Endothelial cell of umbilical vein (primary cell): ENCODE data around the gene CALR3. TPM values are rescaled to one million over a fixed set of nuclear protein-coding genes. Genes with fewer than 3 reads are reported as not detected.

Source experiments
- BruUV-seq: library from RNA; stranded (reverse); fragments of 400-500 nt; replicated peaks from 2 replicates; lab custom pipeline; 2021; lab: Mats Ljungman, UMichigan
- CTCF ChIA-PET: fragments of 300-600, 350-600 bp; sonication (Branson Sonifier 250); formaldehyde crosslinking; loops from one replicate; lab custom pipeline; 2021; ENCODE audit warnings: antibody characterized with exemption, inconsistent platforms; lab: Charles Lee
- POLR2A ChIA-PET: fragments of 300-600, 350-600 bp; sonication (Branson Sonifier 250); formaldehyde crosslinking; loops from one replicate; lab custom pipeline; 2021; ENCODE audit warnings: antibody characterized with exemption, inconsistent platforms; lab: Charles Lee
- DNase-seq: peaks from one replicate; pipeline ENCODE4 v3.0.0-alpha.2; 2011; ENCODE audit warnings: low read depth, low spot score
- FAIRE-seq: peaks from 2 replicates; lab custom pipeline; 2011; peaks lifted over from hg19 to GRCh38; lab: Jason Lieb, UNC
- H2AFZ ChIP-seq: 2 replicates; pipeline ENCODE4 v1.6.0; 2012; ENCODE audit warnings: low read depth, low read length, control low read depth, inconsistent platforms
- H3K27ac ChIP-seq: 2 replicates; pipeline ENCODE4 v1.5.1; 2011; ENCODE audit warnings: low read depth, mild to moderate bottlenecking, control low read depth, low read length, moderate library complexity; ENCODE audit not compliant: insufficient read depth
- H3K27me3 ChIP-seq, 2 experiments: 2 replicates each; pipeline versions ENCODE4 v1.6.0 to v1.6.1; 2011; ENCODE audit warnings: low read length in 2 of 2, mixed read lengths in 1 of 2; ENCODE audit not compliant: control insufficient read depth in 2 of 2, insufficient read depth in 2 of 2
- H3K36me3 ChIP-seq, 2 experiments: 2 replicates in 1 of 2; 3 replicates in 1 of 2; pipeline ENCODE4 v1.5.1; 2011; ENCODE audit warnings: low read length in 2 of 2, mild to moderate bottlenecking in 1 of 2, moderate library complexity in 1 of 2; ENCODE audit not compliant: control insufficient read depth in 2 of 2, insufficient read depth in 2 of 2; ENCODE audit errors: extremely low read depth in 1 of 2
- H3K4me1 ChIP-seq: 3 replicates; pipeline ENCODE4 v1.5.1; 2011; ENCODE audit warnings: mild to moderate bottlenecking, low read length; ENCODE audit not compliant: control insufficient read depth, insufficient read depth; ENCODE audit errors: extremely low read depth
- H3K4me2 ChIP-seq: 2 replicates; pipeline ENCODE4 v1.6.1; 2011; ENCODE audit warnings: low read length, control low read depth, mixed read lengths; ENCODE audit not compliant: insufficient read depth
- H3K4me3 ChIP-seq, 3 experiments: fragments of 200-600 bp in 1 of 3; sonication (generic), shearing (Covaris generic) in 1 of 3; replicated peaks in 1 of 3; 2 replicates each; pipeline ENCODE4 v1.5.1; 2011 to 2016; ENCODE audit warnings: control low read depth in 3 of 3, low read length in 3 of 3, mild to moderate bottlenecking in 2 of 3, inconsistent platforms in 1 of 3, low read depth in 1 of 3, moderate library complexity in 1 of 3; ENCODE audit not compliant: insufficient read depth in 1 of 3
- H3K79me2 ChIP-seq: 2 replicates; pipeline ENCODE4 v1.6.0; 2012; ENCODE audit warnings: low read length, inconsistent platforms; ENCODE audit not compliant: control insufficient read depth, insufficient read depth
- H3K9ac ChIP-seq: replicated peaks from 2 replicates; pipeline ENCODE3; 2011; ENCODE audit warnings: low read length, control low read depth; ENCODE audit not compliant: insufficient read depth; ENCODE audit errors: extremely low read depth
- H3K9me1 ChIP-seq: replicated peaks from 3 replicates; pipeline ENCODE4 v1.6.0; 2011; ENCODE audit warnings: mild to moderate bottlenecking, low read length; ENCODE audit not compliant: control insufficient read depth, insufficient read depth; ENCODE audit errors: extremely low read depth
- H3K9me3 ChIP-seq: replicated peaks from 2 replicates; pipeline ENCODE4 v1.5.1; 2012; ENCODE audit warnings: low read length, inconsistent platforms; ENCODE audit not compliant: control insufficient read depth, insufficient read depth
- H4K20me1 ChIP-seq: replicated peaks from 2 replicates; pipeline ENCODE3; 2011; ENCODE audit warnings: mild to moderate bottlenecking, low read length; ENCODE audit not compliant: control insufficient read depth, insufficient read depth; ENCODE audit errors: extremely low read depth
- CTCF ChIP-seq, 2 donors: IDR thresholded peaks; 1 replicate in 1 of 2; 2 replicates in 1 of 2; pipeline ENCODE4 v1.5.1; 2011; ENCODE audit warnings: low read length in 2 of 2, mild to moderate bottlenecking in 2 of 2, moderate library complexity in 2 of 2, control low read depth in 1 of 2, inconsistent platforms in 1 of 2, low read depth in 1 of 2; ENCODE audit not compliant: insufficient read depth in 1 of 2; ENCODE audit errors: extremely low read depth in 1 of 2
- EZH2 ChIP-seq: IDR thresholded peaks from 2 replicates; pipeline ENCODE4 v1.6.1; 2012; ENCODE audit warnings: borderline replicate concordance, low read depth, mild to moderate bottlenecking, moderate library complexity, low read length, inconsistent platforms; ENCODE audit not compliant: severe bottlenecking
- FOS ChIP-seq: IDR thresholded peaks from 2 replicates; pipeline ENCODE4 v1.6.1; 2011; ENCODE audit warnings: mild to moderate bottlenecking, low read length, moderate library complexity, borderline replicate concordance; ENCODE audit not compliant: insufficient read depth
- GATA2 ChIP-seq: IDR thresholded peaks from 2 replicates; pipeline ENCODE4 v1.7.0; 2011; ENCODE audit warnings: low read depth, mild to moderate bottlenecking, moderate library complexity, mixed read lengths, low read length; ENCODE audit not compliant: insufficient read length, insufficient read depth
- JUN ChIP-seq: IDR thresholded peaks from 2 replicates; pipeline ENCODE4 v1.6.1; 2011; ENCODE audit warnings: borderline replicate concordance, low read depth; ENCODE audit not compliant: insufficient read length, insufficient read depth
- MAX ChIP-seq: IDR thresholded peaks from 2 replicates; pipeline ENCODE4 v1.6.1; 2011; ENCODE audit not compliant: insufficient read depth, insufficient read length
- MYC ChIP-seq: IDR thresholded peaks from one replicate; pipeline ENCODE4 v1.6.1; 2011; ENCODE audit warnings: mild to moderate bottlenecking, low read depth, low read length
- POLR2A ChIP-seq: IDR thresholded peaks from 2 replicates; pipeline ENCODE4 v1.6.1; 2012; ENCODE audit warnings: low read depth, mild to moderate bottlenecking, control low read depth, low read length
- POLR2AphosphoS5 ChIP-seq: IDR thresholded peaks from 2 replicates; pipeline ENCODE4 v1.6.1; 2012; ENCODE audit warnings: low read depth, mild to moderate bottlenecking, control low read depth, low read length, moderate library complexity; ENCODE audit not compliant: insufficient read depth
- dilution Hi-C: fragments of 300-500 bp; cut with MboI; formaldehyde crosslinking; loops from one replicate; pipeline ENCODE4 v1.15.0; 2019; ENCODE audit warnings: low sequenced_read_pairs; ENCODE audit not compliant: extremely low pct_ligation_motif_present
- intact Hi-C: fragments of 100-400 bp; cut with micrococcal nuclease; formaldehyde crosslinking; loops from one replicate; pipeline ENCODE4 v1.10.0; 2022
- polyA plus RNA-seq, 4 experiments: library from polyadenylated mRNA; depleted of rRNA in 3 of 4; stranded (reverse) in 3 of 4; unstranded in 1 of 4; fragments of >200 nt; gene quantifications; 2 replicates each; pipeline versions ENCODE4 v1.2.1 to v1.2.3, GENCODE V29; 2011 to 2012; ENCODE audit warnings: missing spikeins in 1 of 4
- total RNA-seq: library from RNA; stranded (reverse); gene quantifications from 2 replicates; pipeline ENCODE4 v1.2.3, GENCODE V29; 2021

The CALR3 gene
- total and polyA plus RNA-seq, 2 donors (not counting 3 experiments of a cell fraction or from before 2014, with no cell fraction given): not detected

DNA sequence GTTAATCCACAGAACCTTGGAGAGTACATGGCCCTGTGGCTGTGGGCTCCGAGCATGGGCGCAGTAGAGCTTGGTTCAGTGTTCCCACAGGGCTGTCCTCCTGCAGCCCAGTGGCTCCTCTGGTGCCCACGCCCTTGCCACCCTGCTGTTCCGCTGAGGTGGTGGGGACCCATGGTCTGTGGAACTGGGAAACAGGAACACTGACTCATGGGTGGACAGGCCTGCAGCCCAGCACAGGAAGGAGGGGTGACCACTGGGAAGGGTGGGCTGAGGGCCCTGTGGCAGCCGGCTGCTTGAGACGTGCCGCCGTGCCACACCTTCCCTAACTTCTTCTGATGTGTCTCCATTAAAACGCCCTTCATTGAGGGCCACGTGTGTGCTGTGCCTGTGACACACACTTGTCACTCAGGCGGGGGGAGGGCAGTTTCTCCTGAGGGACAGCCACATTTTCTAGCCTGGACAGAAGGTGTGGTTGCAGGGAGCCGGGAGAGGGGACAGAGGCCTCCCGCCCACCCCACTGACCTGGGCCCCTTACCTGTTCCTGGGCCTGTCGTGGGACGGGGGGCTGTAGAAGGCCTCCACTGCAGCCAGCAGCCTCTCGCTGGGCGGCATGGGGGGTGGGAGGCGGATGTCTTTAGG, 25.1 kb upstream of the CALR3 start:
- H3K27me3 ChIP-seq: no peaks in the 10 kb centered on the region
- H3K4me1 ChIP-seq: no peaks in the 10 kb centered on the region
- H3K9me3 ChIP-seq: no peaks in the 10 kb centered on the region
- DNase-seq (no peak), FAIRE-seq (no peak)
- H3K9ac ChIP-seq: no peak overlapping the region
- intact Hi-C loops (no loop called here), dilution Hi-C loops (no loop called here)
- ChIA-PET CTCF (interaction anchor here (0.6 to 1.2 kb wide), 2 partner anchors 58 to 249 kb away, joined by 3 read pairs; no protein-coding TSS in a partner anchor), POLR2A (no interaction called here)
- no peaks in the 10 kb centered on the region for H3K9me1 ChIP-seq
- no peak overlapping the region for H3K27ac ChIP-seq
- H3K4me3 ChIP-seq: no peak overlapping the region
- no peaks in the 10 kb centered on the region for H4K20me1 ChIP-seq
- H3K4me2 ChIP-seq: no peak overlapping the region
- H3K36me3 ChIP-seq: peaks cover 28 to 65% of the 10 kb centered on the region in 2 experiments
- no peaks in the 10 kb centered on the region for H3K79me2 ChIP-seq
- BruUV-seq: no TSS peak
- no peak overlapping the region for H2AFZ ChIP-seq
- TF ChIP-seq JUN: no peak
- TF ChIP-seq GATA2: no peak
- TF ChIP-seq CTCF (IDR thresholded peaks at IDR 0.05; ENCODE audit: extremely low read depth in 1 of 2, insufficient read depth in 1 of 2, low read depth in 1 of 2, low read length in 2 of 2): no peak
- TF ChIP-seq FOS: no peak
- no peak for TF ChIP-seq MYC
- TF ChIP-seq POLR2A: no peak
- TF ChIP-seq EZH2: no peak
- no peak for TF ChIP-seq POLR2AphosphoS5
- TF ChIP-seq MAX: no peak
